ENCODE results near the gene B3GNT7. TPM values are rescaled to one million over a fixed set of nuclear protein-coding genes. Genes with fewer than 3 reads are reported as not detected.
"Not testable (repeated sequence)": the region's sequence is repeated elsewhere in the genome, so short reads cannot be mapped to it uniquely, and the experiment has no call there.

The B3GNT7 gene
- total RNA-seq, 1 donor from 2014 or later: 5.6 TPM

DNA sequence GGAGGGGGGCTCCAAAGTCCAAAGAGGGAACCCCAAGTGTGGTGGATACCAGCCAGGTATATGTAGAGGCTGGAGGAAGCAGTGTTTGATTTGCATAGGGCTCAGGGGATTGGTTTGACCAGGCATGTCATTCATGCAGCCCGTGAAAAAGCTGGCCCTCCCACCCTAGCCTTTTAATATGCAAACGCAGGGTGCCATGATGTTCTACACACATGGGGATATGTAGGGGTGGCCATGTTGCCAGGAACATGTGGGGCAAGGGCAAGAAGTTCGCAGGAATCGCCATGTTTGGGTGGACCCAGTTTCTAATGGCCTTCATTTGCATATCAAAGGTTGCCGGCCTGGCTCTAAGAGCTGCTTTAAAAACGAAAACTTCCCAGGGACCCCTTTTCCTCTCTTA, 33.6 kb downstream of the B3GNT7 start:
- TF ChIP-seq, protein P1, sequence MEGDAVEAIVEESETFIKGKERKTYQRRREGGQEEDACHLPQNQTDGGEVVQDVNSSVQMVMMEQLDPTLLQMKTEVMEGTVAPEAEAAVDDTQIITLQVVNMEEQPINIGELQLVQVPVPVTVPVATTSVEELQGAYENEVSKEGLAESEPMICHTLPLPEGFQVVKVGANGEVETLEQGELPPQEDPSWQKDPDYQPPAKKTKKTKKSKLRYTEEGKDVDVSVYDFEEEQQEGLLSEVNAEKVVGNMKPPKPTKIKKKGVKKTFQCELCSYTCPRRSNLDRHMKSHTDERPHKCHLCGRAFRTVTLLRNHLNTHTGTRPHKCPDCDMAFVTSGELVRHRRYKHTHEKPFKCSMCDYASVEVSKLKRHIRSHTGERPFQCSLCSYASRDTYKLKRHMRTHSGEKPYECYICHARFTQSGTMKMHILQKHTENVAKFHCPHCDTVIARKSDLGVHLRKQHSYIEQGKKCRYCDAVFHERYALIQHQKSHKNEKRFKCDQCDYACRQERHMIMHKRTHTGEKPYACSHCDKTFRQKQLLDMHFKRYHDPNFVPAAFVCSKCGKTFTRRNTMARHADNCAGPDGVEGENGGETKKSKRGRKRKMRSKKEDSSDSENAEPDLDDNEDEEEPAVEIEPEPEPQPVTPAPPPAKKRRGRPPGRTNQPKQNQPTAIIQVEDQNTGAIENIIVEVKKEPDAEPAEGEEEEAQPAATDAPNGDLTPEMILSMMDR (IDR thresholded peaks at IDR 0.05; ENCODE audit: unreplicated experiment): no peak
- peaks cover 13% of the 10 kb centered on the region for H3K9me3 Mint-ChIP-seq
- no peak overlapping the region for H3K27ac Mint-ChIP-seq
- no peak overlapping the region for H3K4me3 Mint-ChIP-seq
- no peaks in the 10 kb centered on the region for H3K27me3 Mint-ChIP-seq (ENCODE audit: low read depth)
- H3K36me3 Mint-ChIP-seq: peaks cover 4% of the 10 kb centered on the region
- no peaks in the 10 kb centered on the region for H3K4me1 Mint-ChIP-seq
- no peak for DNase-seq (ENCODE audit: low spot score in 2 of 2, unreplicated experiment in 2 of 2)

DNA sequence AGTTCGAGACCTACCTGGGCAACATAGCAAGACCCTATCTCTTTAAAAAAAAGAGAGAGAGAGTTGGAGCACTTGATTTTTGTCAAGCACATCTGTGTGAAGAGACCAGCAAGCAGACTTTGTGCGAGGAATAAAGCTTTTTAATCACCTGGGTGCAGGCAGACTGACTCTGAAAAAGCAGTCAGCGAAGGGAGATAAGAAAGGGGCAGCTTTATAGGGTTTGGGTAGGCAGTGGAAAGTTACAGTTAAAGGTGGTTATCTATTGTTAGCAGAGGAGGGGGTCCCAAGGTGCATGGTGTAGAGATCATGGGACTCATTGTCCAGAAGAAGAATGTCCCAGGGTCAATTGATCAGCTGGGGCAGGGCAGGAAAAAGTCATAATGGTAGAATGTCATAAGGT, 34.4 kb downstream of the B3GNT7 start:
- Mint-ChIP-seq H3K36me3 (peaks cover 4% of the 10 kb centered on the region), H3K27ac (no peak overlapping the region), H3K27me3 (ENCODE audit: low read depth) (no peaks in the 10 kb centered on the region), H3K9me3 (peaks cover 13% of the 10 kb centered on the region), H3K4me1 (no peaks in the 10 kb centered on the region), H3K4me3 (no peak overlapping the region)
- TF ChIP-seq, protein P1 (IDR thresholded peaks at IDR 0.05; ENCODE audit: unreplicated experiment): no peak
- DNase-seq (ENCODE audit: low spot score in 2 of 2, unreplicated experiment in 2 of 2): no peak

DNA sequence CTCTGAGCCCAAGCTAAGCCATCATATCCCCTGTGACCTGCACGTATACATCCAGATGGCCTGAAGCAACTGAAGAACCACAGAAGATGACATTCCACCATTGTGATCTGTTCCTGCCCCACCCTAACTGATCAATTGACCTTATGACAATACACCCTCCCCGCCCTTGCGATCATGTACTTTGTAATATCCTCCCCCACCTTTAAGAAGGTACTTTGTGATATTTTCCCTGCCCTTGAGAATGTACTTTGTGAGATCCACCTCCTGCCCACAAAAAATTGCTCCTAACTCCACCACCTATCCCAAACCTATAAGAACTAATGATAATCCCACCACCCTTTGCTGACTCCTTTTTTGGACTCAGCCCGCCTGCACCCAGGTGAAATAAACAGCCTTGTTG, 34.9 kb downstream of the B3GNT7 start:
- not testable (repeated sequence) for H3K36me3 Mint-ChIP-seq; DNase-seq (ENCODE audit: low spot score in 2 of 2, unreplicated experiment in 2 of 2); H3K4me3 Mint-ChIP-seq; H3K27ac Mint-ChIP-seq; H3K4me1 Mint-ChIP-seq; H3K27me3 Mint-ChIP-seq (ENCODE audit: low read depth)
- peaks cover 13% of the 10 kb centered on the region for H3K9me3 Mint-ChIP-seq

DNA sequence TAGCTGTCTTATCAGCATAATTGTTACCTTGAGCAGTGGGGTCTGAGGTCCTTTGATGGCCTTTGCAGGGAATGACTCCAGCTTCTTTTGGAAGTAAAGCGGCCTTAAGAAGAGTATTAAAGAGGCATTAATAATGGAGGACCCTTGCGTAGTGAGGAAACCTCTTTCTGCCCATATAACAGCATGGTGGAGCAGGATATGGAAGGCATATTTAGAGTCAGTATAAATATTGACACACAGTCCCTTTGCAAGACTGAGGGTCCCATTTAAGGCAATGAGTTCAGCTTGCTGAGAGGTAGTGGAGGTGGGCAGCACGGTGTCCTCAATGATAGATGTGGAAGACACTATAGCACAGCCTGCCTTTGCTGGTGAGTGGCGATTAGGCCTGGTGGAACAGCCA, 36.1 kb downstream of the B3GNT7 start:
- H3K27me3 Mint-ChIP-seq (ENCODE audit: low read depth): no peaks in the 10 kb centered on the region
- H3K36me3 Mint-ChIP-seq: peaks cover 4% of the 10 kb centered on the region
- no peak for DNase-seq (ENCODE audit: low spot score in 2 of 2, unreplicated experiment in 2 of 2)
- peaks cover 13% of the 10 kb centered on the region for H3K9me3 Mint-ChIP-seq
- H3K4me3 Mint-ChIP-seq: no peak overlapping the region
- H3K4me1 Mint-ChIP-seq: no peaks in the 10 kb centered on the region
- TF ChIP-seq, protein P1 (IDR thresholded peaks at IDR 0.05; ENCODE audit: unreplicated experiment): no peak
- H3K27ac Mint-ChIP-seq: no peak overlapping the region

DNA sequence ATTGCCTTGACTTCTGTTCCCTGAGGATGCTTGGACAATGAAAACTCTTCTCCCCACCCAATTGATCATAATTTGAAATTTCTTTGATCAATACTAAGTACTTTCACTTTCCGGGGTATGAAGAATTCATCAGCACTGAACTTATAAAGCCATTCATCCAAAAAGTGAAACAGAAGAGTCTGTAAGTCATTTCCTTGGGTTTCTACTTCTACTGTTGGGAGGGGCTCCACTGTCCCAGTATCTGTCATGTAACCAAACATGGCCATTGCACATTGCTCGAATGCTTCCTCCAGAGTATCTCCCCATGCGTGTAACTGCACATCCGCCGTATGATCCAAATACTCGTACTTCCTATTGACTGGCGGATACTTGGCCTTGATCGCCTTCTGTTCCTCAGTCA, 38.5 kb downstream of the B3GNT7 start:
- H3K9me3 Mint-ChIP-seq: peaks cover 13% of the 10 kb centered on the region
- no peak overlapping the region for H3K4me3 Mint-ChIP-seq
- TF ChIP-seq, protein P1 (IDR thresholded peaks at IDR 0.05; ENCODE audit: unreplicated experiment): no peak
- no peaks in the 10 kb centered on the region for H3K27me3 Mint-ChIP-seq (ENCODE audit: low read depth)
- H3K4me1 Mint-ChIP-seq: no peaks in the 10 kb centered on the region
- H3K27ac Mint-ChIP-seq: no peak overlapping the region
- DNase-seq (ENCODE audit: low spot score in 2 of 2, unreplicated experiment in 2 of 2): no peak
- H3K36me3 Mint-ChIP-seq: peaks cover 4% of the 10 kb centered on the region

DNA sequence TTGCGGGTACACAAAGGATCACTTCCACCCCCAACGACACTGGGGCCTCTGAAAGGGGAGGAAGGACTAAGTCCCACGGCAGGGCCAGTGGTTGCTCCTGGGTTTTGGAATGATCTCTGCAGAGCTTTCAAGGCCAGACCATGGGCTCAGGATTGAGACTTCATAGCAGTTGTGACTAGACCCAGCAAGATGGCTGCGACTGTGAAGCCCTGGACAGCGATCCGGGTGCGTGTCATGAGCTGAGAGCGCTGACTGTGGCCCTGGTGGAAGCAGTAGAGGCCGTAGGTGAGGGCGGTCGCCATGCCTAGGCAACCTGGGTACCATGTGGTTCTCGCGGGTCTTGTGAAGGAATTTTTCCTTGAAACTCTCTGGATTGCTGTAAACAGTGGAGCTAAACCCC, 41.4 kb downstream of the B3GNT7 start:
- Mint-ChIP-seq H3K36me3 (peaks cover 1% of the 10 kb centered on the region), H3K9me3 (peaks cover 2% of the 10 kb centered on the region), H3K27me3 (ENCODE audit: low read depth) (no peaks in the 10 kb centered on the region)

More for the DNA sequence above, 41.4 kb downstream of the B3GNT7 start:
- TF ChIP-seq, protein P1 (IDR thresholded peaks at IDR 0.05; ENCODE audit: unreplicated experiment): no peak
- H3K4me3 Mint-ChIP-seq: no peak overlapping the region
- no peak for DNase-seq (ENCODE audit: low spot score in 2 of 2, unreplicated experiment in 2 of 2)
- no peak overlapping the region for H3K27ac Mint-ChIP-seq
- no peaks in the 10 kb centered on the region for H3K4me1 Mint-ChIP-seq

Data from mesothelial cell of epicardium (in vitro differentiated cells).